ENCODE data around the gene ZNF547.

DNA sequence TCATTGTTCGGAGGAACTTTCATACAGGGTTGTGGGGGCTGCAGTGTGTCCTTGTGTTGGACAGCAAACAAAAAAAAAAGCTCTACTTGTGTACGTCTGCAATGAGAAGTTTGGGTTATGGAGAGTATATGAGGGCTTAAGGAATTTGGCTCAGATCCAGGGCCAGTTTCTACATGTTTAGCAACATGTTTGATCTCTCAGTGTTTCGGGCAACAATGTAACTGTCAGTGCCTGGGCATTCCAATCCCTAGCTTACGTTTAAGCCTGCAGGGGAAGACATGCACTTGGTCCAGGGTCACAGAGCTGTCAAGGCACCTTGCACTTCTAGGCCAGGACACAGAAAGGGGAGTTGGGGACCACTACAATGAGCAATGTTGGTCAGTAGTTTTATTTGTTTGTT is 29.2 kb upstream of the ZNF547 start:
- TF ChIP-seq, protein P1, sequence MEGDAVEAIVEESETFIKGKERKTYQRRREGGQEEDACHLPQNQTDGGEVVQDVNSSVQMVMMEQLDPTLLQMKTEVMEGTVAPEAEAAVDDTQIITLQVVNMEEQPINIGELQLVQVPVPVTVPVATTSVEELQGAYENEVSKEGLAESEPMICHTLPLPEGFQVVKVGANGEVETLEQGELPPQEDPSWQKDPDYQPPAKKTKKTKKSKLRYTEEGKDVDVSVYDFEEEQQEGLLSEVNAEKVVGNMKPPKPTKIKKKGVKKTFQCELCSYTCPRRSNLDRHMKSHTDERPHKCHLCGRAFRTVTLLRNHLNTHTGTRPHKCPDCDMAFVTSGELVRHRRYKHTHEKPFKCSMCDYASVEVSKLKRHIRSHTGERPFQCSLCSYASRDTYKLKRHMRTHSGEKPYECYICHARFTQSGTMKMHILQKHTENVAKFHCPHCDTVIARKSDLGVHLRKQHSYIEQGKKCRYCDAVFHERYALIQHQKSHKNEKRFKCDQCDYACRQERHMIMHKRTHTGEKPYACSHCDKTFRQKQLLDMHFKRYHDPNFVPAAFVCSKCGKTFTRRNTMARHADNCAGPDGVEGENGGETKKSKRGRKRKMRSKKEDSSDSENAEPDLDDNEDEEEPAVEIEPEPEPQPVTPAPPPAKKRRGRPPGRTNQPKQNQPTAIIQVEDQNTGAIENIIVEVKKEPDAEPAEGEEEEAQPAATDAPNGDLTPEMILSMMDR (IDR thresholded peaks at IDR 0.05; ENCODE audit: low read depth, low read length) = no peak
- TF ChIP-seq, protein P2, sequence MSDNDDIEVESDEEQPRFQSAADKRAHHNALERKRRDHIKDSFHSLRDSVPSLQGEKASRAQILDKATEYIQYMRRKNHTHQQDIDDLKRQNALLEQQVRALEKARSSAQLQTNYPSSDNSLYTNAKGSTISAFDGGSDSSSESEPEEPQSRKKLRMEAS (IDR thresholded peaks at IDR 0.05; ENCODE audit: low read depth, low read length) = no peak
- no peak for TF ChIP-seq POLR2A (IDR thresholded peaks at IDR 0.05; ENCODE audit: extremely low read depth, insufficient read length)
